NCI-H510A treated with DMSO at 0.1 percent for 48 hours (cell line): ENCODE measurements around the gene SLC22A23.
"Not testable (repeated sequence)": the region's sequence is repeated elsewhere in the genome, so short reads cannot be mapped to it uniquely, and the experiment has no call there.

Experiments
- DNase-seq: peaks from one replicate; lab custom pipeline; 2025; lab: John Stamatoyannopoulos, UW

Gene SLC22A23

GRCh38 chr6:3384241-3385143 lies 72.4 kb downstream of the SLC22A23 start:
- no peak for DNase-seq

GRCh38 chr6:3383525-3383924 lies 73.3 kb downstream of the SLC22A23 start:
- DNase-seq, result no peak

- no peak for DNase-seq
Measured at GRCh38 chr6:3382326-3383279, 74.2 kb downstream of the SLC22A23 start.

GRCh38 chr6:3381233-3381921 lies 75.5 kb downstream of the SLC22A23 start:
- no peak for DNase-seq

GRCh38 chr6:3380344-3381232 lies 76.3 kb downstream of the SLC22A23 start:
- DNase-seq, result no peak

- DNase-seq, result no peak
Measured at GRCh38 chr6:3379482-3380060, 77.3 kb downstream of the SLC22A23 start.

- DNase-seq, result not testable (repeated sequence)
Measured at GRCh38 chr6:3378808-3379207, 78.0 kb downstream of the SLC22A23 start.

- DNase-seq, result not testable (repeated sequence)
Measured at GRCh38 chr6:3378398-3378782, 78.5 kb downstream of the SLC22A23 start.

- DNase-seq, result no peak
Measured at GRCh38 chr6:3377536-3378397, 79.1 kb downstream of the SLC22A23 start.

- no peak for DNase-seq
Measured at GRCh38 chr6:3376893-3377535, 79.8 kb downstream of the SLC22A23 start.

GRCh38 chr6:3376064-3376463 lies 80.8 kb downstream of the SLC22A23 start:
- no peak for DNase-seq

- DNase-seq, result no peak
Measured at GRCh38 chr6:3373597-3374203, 83.2 kb downstream of the SLC22A23 start.

- no peak for DNase-seq
Measured at GRCh38 chr6:3372912-3373554, 83.8 kb downstream of the SLC22A23 start.

- no peak for DNase-seq
Measured at GRCh38 chr6:3372184-3372846, 84.5 kb downstream of the SLC22A23 start.

- no peak for DNase-seq
Measured at GRCh38 chr6:3371222-3371949, 85.5 kb downstream of the SLC22A23 start.

GRCh38 chr6:3370361-3371221 lies 86.3 kb downstream of the SLC22A23 start:
- no peak for DNase-seq
